ENCODE results near the gene NTS.
A peak's percentile ranks its signal among the peaks of the same experiment; 100 is the strongest.

NTS gene, protein sequence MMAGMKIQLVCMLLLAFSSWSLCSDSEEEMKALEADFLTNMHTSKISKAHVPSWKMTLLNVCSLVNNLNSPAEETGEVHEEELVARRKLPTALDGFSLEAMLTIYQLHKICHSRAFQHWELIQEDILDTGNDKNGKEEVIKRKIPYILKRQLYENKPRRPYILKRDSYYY

DNA sequence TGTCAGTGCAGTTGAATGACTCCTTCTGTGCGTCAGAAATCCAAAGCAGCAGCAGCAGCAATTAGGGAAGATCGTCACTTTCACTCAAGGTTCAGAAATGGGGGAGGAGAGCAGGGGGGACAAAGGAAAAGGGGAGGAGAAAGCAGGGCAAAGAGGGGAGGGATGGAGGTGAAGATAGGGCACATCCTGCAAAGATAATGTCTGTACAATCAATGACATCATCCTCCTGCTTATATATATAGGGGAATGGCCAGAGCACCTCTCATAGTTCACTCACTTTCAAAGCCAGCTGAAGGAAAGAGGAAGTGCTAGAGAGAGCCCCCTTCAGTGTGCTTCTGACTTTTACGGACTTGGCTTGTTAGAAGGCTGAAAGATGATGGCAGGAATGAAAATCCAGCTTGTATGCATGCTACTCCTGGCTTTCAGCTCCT lies at the start of gene NTS:
Gene NTS (plus strand): TSS at position 265 of the 431 bp plus-strand sequence. CDS start 109 bp downstream, at position 374.
- DNase-seq (ENCODE audit: low read depth): no peak

DNA sequence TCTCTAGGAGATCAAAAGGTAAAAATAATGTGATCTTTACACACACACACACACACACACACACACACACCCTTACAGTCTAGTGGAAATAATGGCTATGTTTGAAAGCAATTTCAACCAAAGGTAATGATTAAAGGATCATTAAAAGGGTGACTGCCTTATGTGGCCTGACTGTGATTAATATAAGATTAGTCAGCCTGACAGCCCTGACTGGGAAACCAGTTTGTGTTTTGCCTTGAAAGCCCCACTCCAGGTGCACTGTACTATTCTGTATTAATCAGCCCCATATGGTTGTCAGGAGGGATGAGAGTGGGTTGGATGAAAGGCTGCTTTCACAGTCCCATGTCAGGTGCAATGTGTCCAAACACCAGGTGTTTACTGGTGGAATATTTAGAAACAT lies 48.3 kb upstream of the NTS start:
- no peak for DNase-seq (ENCODE audit: low read depth)

DNA sequence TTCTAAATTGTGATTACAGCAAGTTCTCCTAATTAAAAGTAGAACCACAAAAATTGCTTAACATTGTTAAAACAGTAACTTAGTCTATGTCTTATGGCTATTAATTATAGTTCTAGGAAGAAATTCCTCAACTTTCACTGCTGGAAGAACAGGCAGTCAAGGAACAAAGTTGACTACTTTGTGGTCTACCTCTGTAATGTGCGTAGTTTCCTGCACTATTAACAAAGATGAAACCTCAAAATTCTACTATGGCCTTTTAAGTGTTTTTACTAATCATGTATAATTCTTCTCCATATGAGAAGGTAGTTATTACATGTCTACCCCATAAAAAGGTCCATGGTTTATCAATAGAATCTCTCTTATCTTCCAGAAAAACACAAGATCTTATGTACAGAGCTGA lies 45.5 kb upstream of the NTS start:
- no peak for DNase-seq (ENCODE audit: low read depth)

DNA sequence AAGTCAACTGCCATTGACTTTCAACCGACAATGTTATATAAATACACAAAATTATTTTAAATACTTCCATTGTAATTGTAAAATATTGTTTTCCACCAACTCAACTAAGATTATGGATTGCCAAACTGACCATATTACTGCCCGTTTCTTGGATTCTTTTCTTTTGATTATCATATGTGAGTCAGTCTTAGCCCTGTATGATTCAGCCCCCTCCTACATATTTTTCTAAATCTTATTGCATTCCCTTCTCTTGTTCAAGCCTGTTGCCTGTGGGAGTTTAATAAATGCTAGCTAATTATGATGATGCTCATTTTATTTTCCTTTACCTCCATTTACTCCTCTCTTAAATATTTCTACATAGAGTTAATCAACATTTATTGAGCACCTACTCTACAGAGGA lies 44.7 kb upstream of the NTS start:
- no peak for DNase-seq (ENCODE audit: low read depth)

DNA sequence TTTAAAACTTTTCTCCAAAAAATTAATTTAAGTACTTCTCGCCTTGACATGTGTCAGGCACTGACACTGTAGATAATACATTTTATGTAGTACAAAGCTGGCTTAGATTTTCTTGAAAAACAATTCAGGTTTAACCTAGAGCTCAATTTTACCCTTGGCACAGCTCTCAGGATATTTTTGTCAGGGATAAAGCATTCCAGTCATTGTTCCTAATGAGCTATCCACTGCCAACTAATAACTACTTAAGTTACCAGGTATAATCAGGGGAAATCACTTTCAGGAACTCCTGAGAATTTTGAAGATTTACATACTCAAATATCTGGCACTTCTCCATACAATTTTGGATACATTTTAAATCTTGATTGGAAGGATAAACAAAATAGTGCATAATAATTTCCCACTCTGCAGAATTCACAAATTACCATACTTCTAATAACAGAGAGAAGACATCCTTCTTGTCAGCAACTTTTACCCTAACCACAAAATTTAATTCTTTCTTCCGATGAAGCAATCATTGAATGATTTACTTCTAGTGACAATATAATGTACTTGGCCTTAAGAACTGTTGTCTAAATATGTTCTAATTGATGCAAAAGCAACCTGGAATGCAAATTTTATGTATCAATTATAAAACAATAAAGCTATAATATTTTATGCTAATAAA lies 42.6 kb upstream of the NTS start:
- DNase-seq (ENCODE audit: low read depth): no peak

DNA sequence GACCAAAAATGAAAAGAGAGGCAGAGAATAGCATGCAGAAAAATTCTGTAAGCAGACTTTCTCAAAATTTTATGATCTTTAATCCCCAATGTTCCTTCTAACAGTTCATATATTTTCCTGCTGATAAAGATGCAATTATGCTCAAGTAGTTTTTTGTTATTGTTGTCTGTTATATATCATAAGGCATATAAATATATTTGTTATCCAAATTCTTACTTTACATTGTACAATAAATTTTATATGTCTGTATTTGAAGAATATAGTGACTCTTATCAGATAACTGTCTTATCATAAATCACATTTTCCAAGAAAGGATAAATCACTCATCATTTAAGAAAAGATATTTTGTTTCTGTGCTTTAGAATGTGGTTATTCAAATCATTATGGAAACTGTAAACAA lies 40.5 kb upstream of the NTS start:
- no peak for DNase-seq (ENCODE audit: low read depth)

DNA sequence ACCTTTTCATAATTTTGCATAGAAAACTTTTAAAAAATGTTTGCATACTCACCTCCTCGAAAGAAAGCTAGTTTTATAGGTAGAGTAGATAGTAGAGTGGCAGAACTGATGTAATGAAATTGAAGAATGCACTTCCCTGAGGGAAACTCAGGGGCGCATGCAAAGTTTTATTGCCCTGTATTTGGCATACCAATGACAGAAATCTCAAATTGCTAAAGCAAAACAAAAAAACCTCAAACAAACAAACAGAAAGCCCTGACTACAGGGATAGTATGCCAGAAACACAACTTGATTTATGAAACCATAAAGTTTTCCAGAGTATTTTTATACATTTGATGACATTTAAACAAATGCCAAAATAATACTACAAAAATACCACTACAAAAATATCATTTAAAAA lies 39.7 kb upstream of the NTS start:
- no peak for DNase-seq (ENCODE audit: low read depth)

DNA sequence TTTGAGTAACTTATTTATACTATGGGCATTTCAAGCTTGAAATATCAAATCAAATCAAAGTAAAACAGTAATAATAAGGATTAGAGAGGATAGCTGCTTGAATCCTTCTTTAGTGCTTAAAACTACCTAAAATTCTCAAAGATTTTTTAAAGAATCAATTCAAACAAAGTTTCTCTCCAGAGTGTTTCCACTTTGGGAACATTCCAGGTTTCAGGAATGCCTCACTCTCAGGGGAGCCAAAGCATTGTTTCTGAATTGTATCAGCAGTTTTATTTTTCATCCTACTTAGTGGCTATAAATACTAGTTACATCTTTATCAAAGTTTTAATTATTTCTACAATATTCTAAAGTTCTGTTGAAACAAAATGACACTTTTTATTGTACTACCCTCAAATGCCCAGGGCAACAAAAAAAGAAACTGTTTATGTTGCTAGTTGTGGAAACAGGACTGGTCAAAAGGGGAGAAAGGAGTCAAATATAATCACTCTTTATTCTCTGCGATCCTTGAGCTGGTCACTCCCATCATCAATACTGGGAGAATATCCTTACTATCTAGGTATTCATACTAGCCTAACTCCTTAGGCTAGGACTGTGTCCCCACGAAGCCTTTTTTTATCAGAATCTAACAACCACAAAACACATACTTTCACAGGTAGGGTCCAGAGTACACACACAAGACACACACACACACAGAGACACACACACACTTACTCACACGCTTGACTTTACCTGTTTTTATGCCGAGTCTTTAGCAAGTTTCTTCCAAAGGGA lies 38.5 kb upstream of the NTS start:
- DNase-seq (ENCODE audit: low read depth): no peak

DNA sequence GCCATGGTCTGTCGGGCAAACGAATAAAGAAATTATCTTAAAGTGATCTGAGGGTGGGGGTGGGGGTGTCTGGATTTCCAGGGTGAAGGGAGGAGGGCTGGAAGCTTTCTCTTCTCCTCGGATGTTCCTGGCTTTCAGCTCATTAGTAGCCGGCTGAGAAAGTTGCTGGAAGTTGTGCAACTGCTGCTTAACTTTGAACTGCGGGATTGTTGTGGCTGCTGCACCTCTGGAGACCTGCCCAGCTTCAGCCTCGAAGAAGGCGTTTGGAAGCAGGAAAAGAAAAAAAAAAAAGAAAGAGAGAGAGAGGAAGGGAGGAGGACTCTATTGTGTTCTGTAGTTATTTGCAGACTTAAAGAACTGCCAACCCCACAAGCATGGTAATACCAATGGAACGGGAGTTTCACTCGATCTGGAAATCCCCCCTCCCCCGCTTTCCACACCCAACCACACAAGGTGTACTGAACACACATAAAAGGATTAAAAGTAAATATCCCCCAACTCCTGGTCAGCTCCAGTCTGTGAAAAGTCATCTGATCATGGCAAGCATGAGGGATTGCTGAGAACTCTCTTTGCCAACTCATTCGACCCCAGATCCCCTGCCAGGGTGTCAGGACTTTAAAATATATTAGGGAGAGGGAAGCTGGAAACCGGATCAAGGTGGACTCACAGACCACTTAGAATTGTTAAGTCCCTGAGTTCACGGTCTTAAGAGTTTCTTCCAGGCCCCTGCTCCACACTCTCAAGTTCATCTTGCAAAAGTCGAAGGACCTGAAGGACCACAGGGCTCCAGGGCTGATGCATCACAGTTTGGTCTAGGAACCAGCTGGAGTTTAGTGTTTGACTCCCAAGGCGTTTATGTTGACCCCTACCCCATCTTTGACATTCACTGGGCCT lies 37.7 kb upstream of the NTS start, which contains the start of gene RASSF9:
Gene RASSF9 (minus strand): TSS at position 213 of the 894 bp plus-strand sequence. CDS start 208 bp downstream, at position 5.
- peak; percentile 67 for DNase-seq (ENCODE audit: low read depth)

DNA sequence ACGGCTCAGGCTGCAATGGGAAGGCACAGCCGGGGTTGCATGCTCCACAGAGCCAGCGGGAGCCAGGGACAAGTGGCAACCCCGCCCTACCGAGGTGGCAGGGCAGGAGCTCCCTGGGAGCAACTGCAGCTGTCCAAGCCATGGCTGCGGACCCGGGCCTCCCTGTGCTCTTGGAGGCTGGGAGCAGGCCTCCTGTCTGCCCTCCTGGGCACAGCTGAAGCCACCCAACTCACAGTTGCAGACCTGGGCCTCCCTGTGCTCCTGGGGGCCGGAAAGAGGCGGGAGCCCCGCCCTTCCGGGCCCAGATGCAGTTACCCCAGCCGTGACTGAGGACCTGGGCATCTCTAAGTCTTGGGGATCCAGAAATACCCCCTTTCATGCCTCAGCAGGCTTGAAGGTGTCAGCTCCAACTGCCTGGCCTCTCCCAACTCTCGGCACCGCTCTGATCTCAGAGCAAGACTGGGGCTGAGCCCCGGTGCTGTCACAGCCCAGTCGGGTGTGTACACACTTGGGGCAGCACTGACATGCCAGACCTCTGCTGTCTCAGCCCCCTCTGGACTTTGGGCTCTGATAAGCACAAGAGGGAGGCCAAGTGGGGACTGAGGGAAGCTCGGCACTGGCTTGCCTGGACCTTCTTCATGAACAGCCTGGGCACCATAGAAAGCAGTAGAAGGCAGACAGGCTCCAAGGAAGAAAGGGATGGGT lies 30.3 kb upstream of the NTS start:
- no peak for DNase-seq (ENCODE audit: low read depth)

DNA sequence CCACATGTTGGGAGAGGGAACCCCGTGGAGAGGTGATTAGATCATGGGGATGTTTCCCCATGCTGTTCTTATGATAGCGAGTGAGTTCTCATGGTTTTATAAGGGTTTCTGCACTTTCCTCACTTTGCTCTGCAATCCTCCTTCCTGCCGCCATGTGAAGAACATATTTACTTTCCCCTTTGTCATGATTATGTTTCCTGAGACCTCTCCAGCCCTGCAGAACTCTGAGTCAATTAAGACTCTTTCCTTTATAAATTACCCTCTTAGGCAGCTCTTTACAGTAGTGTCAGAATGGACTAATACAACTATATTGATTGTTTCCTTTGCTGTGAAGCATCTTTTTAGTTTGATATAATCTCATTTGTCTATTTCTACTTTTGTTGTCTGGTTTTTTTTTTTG lies 24.8 kb upstream of the NTS start:
- no peak for DNase-seq (ENCODE audit: low read depth)

DNA sequence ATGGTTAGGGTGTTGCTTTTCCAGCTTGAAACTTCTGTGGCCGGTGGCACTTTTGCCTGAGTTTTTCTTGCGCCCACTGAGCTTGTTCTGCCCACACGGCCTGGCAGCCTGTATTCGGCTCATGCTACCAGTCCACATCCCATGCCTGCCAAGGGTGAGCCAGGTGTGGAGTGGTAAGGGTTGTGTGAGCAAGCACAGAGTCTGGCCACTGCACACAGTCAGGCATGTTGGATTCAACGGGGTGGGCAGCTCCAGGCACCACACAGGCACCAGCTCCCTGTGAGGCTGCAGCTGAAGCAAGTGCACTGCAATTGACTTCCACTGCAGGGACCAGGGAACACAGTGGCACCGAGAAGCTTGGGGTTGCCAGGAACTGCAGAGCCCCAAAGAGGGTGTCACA lies 18.8 kb upstream of the NTS start:
- DNase-seq (ENCODE audit: low read depth): no peak

DNA sequence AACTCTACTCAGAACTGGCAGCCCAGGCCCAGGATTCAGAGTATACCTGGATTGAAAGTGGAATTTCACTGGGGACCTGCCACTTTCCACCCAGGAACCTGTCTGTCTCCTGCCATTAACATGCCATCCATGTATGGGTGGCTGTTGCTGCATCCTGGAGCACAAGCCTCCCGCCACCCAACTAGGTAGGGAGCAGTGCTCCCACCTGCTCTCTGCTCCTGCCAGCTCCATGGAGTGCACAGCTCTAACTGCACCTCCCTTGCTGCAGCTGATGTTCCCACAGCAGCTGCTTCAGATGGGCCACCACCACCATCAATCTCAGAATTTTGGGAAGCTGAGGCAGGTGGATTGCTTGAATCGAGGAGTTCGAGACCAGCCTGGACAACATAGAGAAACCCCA lies 17.1 kb upstream of the NTS start:
- DNase-seq (ENCODE audit: low read depth): no peak

DNA sequence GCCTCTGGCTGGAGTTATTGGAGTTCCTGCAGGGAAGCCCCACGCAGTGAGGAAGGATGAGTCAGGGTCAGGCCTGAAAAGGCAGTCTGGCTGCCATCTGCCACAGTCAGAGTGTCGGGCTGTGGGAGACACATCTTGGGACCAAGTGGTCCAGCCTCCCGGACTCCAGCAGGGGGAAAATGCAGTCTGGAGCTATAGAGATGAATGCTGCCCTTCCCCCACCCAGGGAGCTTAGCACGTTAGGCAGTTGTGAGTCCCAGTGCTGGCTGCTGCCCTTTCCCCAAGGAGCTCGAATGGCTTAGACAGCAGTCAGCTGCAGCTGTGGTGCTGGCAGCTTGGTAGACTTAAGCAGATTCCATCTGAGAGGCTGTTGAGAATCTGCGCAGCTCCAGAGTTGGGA lies 8.2 kb upstream of the NTS start:
- peak; percentile 31 for DNase-seq (ENCODE audit: low read depth)

DNA sequence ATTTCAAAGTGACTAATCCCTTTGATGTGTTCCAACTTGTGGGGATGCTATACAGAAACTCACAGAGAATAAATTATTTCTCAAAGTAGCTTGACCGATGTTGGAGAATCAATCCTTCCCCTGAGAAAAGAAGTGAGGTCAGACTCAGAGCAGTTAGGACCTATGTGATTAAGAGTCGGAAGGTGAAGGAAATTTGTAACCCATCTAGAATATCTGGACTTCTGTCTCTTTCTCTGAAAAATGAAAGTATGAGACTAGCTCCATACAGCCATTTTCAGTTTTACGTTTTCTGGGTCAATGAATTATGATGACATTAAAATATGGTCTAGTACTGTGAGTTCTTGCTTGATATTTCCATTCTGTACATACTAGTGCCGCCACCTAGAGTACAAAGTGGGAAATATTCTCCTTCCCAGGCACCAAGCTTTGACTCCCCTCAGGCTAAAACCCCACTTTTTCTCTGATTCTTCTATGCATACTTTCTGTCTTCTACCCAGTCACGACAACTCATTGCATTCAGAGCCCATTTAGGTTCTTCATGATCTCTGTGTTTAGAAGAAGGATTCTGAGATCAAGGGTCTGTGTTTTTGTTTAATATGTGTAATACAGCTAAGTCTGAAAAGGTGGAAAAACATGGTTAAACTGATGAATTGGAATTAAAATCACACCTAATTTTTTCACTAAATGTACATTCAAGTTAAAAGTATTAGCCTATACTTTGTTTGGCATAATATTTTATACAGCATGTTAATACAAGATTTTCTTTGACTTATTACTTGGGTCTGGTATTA lies 6.9 kb upstream of the NTS start:
- peak; percentile 31 for DNase-seq (ENCODE audit: low read depth)

DNA sequence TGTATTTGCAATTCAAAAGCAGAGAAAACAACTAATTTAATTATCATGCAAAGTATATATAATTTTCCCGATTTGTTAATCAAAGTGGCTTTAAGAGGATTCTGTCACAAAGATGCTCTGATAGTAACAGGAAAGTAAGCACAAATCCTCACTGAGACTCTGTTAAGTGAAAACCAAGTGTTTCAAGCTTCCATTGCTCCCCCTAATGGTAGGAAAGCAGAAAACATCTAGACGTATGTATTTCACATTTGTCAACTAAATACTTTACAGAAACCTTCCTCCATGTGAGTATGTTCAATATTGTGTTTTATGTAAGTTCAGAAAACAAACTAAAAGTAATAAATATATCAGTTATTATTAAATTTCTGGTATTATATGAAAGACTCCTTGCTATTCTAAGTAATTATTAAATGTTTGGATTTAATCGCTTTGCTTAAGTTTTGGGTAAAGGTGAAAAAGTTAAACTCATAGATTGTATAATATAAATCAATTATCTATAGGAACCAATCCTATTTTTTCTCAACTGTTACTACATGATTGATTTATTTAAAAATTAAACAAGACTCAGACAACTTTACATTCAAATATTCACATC lies 1.5 kb upstream of the NTS start:
- DNase-seq (ENCODE audit: low read depth): peak; percentile 28

DNA sequence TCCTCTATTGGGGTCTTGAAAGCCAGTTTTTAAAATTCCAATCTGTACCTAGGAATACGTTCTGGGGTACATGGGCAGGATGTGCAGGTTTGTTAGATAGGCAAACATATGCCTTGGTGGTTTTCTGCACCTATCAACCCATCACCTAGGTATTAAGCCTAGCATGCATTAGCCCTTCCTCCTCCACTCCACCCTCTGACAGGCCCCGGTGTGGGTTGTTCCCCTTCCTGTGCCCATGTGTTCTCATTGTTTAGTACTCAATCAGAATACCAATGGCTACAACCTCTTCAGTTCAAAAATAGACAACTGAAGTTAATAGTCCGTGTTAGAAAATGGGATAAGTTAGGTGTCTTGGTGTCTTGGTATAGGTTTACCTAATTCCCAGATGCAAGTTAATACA lies 3.4 kb downstream of the NTS start:
- no peak for DNase-seq (ENCODE audit: low read depth)

DNA sequence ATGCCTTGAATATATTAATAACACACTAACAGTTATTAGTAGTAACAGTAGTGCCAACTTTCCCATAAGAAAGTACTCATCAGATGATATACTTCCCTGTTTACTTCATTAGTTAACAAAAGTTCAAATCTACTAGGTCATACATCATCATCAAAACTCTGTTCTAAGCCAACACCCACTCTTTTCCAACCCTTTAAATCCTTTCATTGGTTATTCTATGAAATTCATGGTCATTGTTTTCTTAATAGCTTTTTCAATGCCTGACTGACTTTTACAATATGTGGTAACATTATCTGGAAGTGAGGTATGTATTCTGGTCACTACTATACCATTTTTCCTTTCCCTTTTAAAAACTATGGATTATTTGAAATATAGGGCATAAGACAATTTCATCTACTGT lies 9.7 kb downstream of the NTS start:
- no peak for DNase-seq (ENCODE audit: low read depth)

DNA sequence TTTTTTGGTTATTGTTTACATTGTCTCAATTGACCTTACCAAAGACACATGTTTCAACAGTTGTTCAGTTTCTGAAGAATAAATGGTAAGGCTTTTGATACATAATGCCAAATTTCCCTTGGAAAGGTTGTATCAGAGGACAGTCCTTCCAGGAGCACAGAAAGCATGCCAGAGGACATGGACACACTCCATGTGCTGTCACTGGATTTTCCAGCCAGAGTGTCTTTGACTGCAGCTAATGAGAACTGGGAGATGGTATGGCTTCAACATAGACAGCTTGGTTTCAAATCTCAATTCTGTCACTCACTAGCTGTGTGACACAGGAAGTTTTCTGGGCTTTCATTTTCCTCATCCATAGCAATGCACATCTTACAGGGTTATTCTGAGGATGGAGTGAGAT lies 20.6 kb downstream of the NTS start:
- DNase-seq (ENCODE audit: low read depth): no peak

DNA sequence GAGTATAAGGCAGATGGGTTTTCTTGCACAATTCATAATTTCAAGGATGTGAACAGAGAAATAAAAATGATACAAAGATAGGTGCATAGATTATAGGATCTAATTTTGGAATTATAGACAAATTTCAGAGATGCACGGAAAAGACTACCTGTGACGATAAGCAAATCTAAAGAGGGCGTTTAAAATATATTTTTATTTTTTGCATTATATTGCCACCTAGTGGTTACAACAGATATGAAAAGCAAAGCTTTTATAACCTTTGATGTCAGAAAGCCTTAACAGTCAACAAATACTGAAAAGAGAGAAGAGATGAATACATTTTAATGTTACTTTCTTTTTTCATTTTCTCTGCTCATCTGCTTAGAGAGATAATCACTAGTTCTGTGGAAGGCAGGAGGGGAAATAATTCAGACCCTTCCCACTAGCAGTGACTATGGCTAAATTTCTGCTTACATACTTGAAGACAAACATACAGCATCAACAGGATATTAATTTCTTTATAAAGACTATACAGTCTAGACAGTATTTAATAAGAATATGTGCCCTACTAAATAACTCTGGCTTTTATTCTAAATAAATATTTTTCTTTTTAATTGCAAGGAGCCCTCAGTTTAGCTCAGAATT lies 46.3 kb downstream of the NTS start:
- DNase-seq (ENCODE audit: low read depth): peak; percentile 1
